ENCODE data around the gene ENTPD1. TPM values are rescaled to one million over a fixed set of nuclear protein-coding genes. Genes with fewer than 3 reads are reported as not detected.

The ENTPD1 gene
- total RNA-seq, 1 experiment from 2014 or later: 0.92 TPM

- DNase-seq (ENCODE audit: low spot score): peak; percentile 49
- POLR2A ChIA-PET (ENCODE audit: low non-redundant PET): no interaction called here
- Histone ChIP-seq H3K27me3 (replicated peaks; ENCODE audit: insufficient read depth, low read depth, low read length, poor library complexity) (no peaks in the 10 kb centered on the region), H3K27ac (ENCODE audit: low read depth, low read length, poor library complexity, severe bottlenecking) (no peak overlapping the region), H3K4me1 (ENCODE audit: insufficient read depth, low read length, poor library complexity, severe bottlenecking) (no peaks in the 10 kb centered on the region), H3K9me3 (ENCODE audit: low read depth, low read length, poor library complexity, severe bottlenecking) (no peaks in the 10 kb centered on the region), H3K36me3 (ENCODE audit: insufficient read depth, low read length, poor library complexity, severe bottlenecking) (no peaks in the 10 kb centered on the region), H3K4me3 (ENCODE audit: low read depth, low read length, poor library complexity, severe bottlenecking) (no peak overlapping the region)
- BruUV-seq (replicated peaks): no TSS peak
- intact Hi-C loops (cut with micrococcal nuclease; ENCODE audit: unreplicated experiment): loop anchor here (1.0 kb wide), 1 partner anchor 171 kb away; no protein-coding TSS in a partner anchor
- TF ChIP-seq EZH2 (IDR thresholded peaks at IDR 0.05; ENCODE audit: borderline replicate concordance, low read depth, low read length, poor library complexity, severe bottlenecking) (no peak), CTCF (conservative IDR thresholded peaks at IDR 0.05; ENCODE audit: low read depth, low read length) (peak; percentile 62)
- CTCF ChIA-PET: interaction anchor here (0.6 to 1.6 kb wide), 2 partner anchors 171 to 223 kb away, joined by 8 to 11 read pairs; partner anchors contain the start of gene TCTN3
These were observed 109.2 kb downstream of the ENTPD1 start for GRCh38 chr10:95864906-95865813.

- TF ChIP-seq CTCF (conservative IDR thresholded peaks at IDR 0.05; ENCODE audit: low read depth, low read length): no peak
- no peak for TF ChIP-seq EZH2 (IDR thresholded peaks at IDR 0.05; ENCODE audit: borderline replicate concordance, low read depth, low read length, poor library complexity, severe bottlenecking)
- no peak for DNase-seq (ENCODE audit: low spot score)
- BruUV-seq (replicated peaks): no TSS peak
- no peak overlapping the region for H3K4me3 ChIP-seq (ENCODE audit: low read depth, low read length, poor library complexity, severe bottlenecking)
- POLR2A ChIA-PET (ENCODE audit: low non-redundant PET): no interaction called here
- intact Hi-C loops (cut with micrococcal nuclease; ENCODE audit: unreplicated experiment): loop anchor here (1.0 kb wide), 1 partner anchor 172 kb away; no protein-coding TSS in a partner anchor
- H3K9me3 ChIP-seq (ENCODE audit: low read depth, low read length, poor library complexity, severe bottlenecking): no peaks in the 10 kb centered on the region
- H3K27me3 ChIP-seq (replicated peaks; ENCODE audit: insufficient read depth, low read depth, low read length, poor library complexity): no peaks in the 10 kb centered on the region
- H3K36me3 ChIP-seq (ENCODE audit: insufficient read depth, low read length, poor library complexity, severe bottlenecking): no peaks in the 10 kb centered on the region
- H3K27ac ChIP-seq (ENCODE audit: low read depth, low read length, poor library complexity, severe bottlenecking): no peak overlapping the region
- no peaks in the 10 kb centered on the region for H3K4me1 ChIP-seq (ENCODE audit: insufficient read depth, low read length, poor library complexity, severe bottlenecking)
- CTCF ChIA-PET: interaction anchor here (1.6 kb wide), 1 partner anchor 172 kb away, joined by 11 read pairs; the partner anchor contains the start of gene TCTN3
These were observed 110.0 kb downstream of the ENTPD1 start for GRCh38 chr10:95865814-95866466.

GRCh38 chr10:95866467-95866842 lies 110.5 kb downstream of the ENTPD1 start:
- H3K4me1 ChIP-seq (ENCODE audit: insufficient read depth, low read length, poor library complexity, severe bottlenecking): no peaks in the 10 kb centered on the region
- H3K27me3 ChIP-seq (replicated peaks; ENCODE audit: insufficient read depth, low read depth, low read length, poor library complexity): no peaks in the 10 kb centered on the region
- H3K9me3 ChIP-seq (ENCODE audit: low read depth, low read length, poor library complexity, severe bottlenecking): no peaks in the 10 kb centered on the region
- no peaks in the 10 kb centered on the region for H3K36me3 ChIP-seq (ENCODE audit: insufficient read depth, low read length, poor library complexity, severe bottlenecking)
- intact Hi-C loops (cut with micrococcal nuclease; ENCODE audit: unreplicated experiment): no loop called here
- POLR2A ChIA-PET (ENCODE audit: low non-redundant PET): no interaction called here
- no peak for DNase-seq (ENCODE audit: low spot score)
- BruUV-seq (replicated peaks): no TSS peak
- no peak overlapping the region for H3K27ac ChIP-seq (ENCODE audit: low read depth, low read length, poor library complexity, severe bottlenecking)
- CTCF ChIA-PET: no interaction called here
- no peak for TF ChIP-seq CTCF (conservative IDR thresholded peaks at IDR 0.05; ENCODE audit: low read depth, low read length)
- no peak for TF ChIP-seq EZH2 (IDR thresholded peaks at IDR 0.05; ENCODE audit: borderline replicate concordance, low read depth, low read length, poor library complexity, severe bottlenecking)
- no peak overlapping the region for H3K4me3 ChIP-seq (ENCODE audit: low read depth, low read length, poor library complexity, severe bottlenecking)
